IMR-90 (cell line): Measurements from ENCODE around the gene APPBP2. TPM values are rescaled to one million over a fixed set of nuclear protein-coding genes. Genes with fewer than 3 reads are reported as not detected.

ENCODE experiments used
- ATAC-seq: fragments of 200-7000 bp; cut with Tn5 transposase; 2 replicates; pipeline ENCODE4 v1.9.1; 2020; ENCODE audit warnings: low read depth, mild to moderate bottlenecking, moderate library complexity
- BruUV-seq: library from RNA; stranded (reverse); fragments of 400-500 nt; replicated peaks from 2 replicates; lab custom pipeline; 2021; lab: Mats Ljungman, UMichigan
- CTCF ChIA-PET: fragments of 300-600 bp; formaldehyde crosslinking; extraction: SDS; loops from one replicate; lab custom pipeline; 2021; ENCODE audit warnings: antibody characterized with exemption; lab: Yijun Ruan, JAX
- POLR2A ChIA-PET: fragments of 300-600 bp; sonication (Branson Sonifier 250); formaldehyde crosslinking; loops from one replicate; lab custom pipeline; 2022; ENCODE audit warnings: antibody characterized with exemption; ENCODE audit not compliant: unreplicated experiment; lab: Charles Lee
- DNase-seq: peaks from one replicate; pipeline ENCODE4 v3.0.0; 2013
- H2AFZ ChIP-seq: replicated peaks from 2 replicates; pipeline ENCODE3; 2013; ENCODE audit warnings: low read length, mild to moderate bottlenecking; ENCODE audit not compliant: poor library complexity
- H2AK5ac ChIP-seq: 2 replicates; pipeline ENCODE4 v1.6.1; 2013; ENCODE audit warnings: low read depth, low read length, inconsistent platforms
- H2AK9ac ChIP-seq: replicated peaks from 2 replicates; pipeline ENCODE3; 2013; ENCODE audit warnings: mild to moderate bottlenecking, low read depth, low read length, moderate library complexity; ENCODE audit not compliant: poor library complexity
- H2BK120ac ChIP-seq: 2 replicates; pipeline ENCODE4 v1.6.1; 2013; ENCODE audit warnings: low read depth, low read length, inconsistent platforms
- H2BK15ac ChIP-seq: 3 replicates; pipeline ENCODE4 v1.6.1; 2013; ENCODE audit warnings: low read depth, low read length, inconsistent platforms
- H2BK20ac ChIP-seq: 2 replicates; pipeline ENCODE4 v1.6.1; 2013; ENCODE audit warnings: low read depth, mild to moderate bottlenecking, inconsistent platforms, low read length, moderate library complexity
- H2BK5ac ChIP-seq: 2 replicates; pipeline ENCODE4 v1.6.1; 2013; ENCODE audit warnings: mild to moderate bottlenecking, low read depth, low read length, inconsistent platforms; ENCODE audit not compliant: poor library complexity, severe bottlenecking
- H3K14ac ChIP-seq: replicated peaks from 2 replicates; pipeline ENCODE4 v1.6.1; 2013; ENCODE audit warnings: low read depth, low read length, inconsistent platforms
- H3K18ac ChIP-seq: 2 replicates; pipeline ENCODE4 v1.6.1; 2013; ENCODE audit warnings: low read depth, low read length, control low read depth
- H3K23ac ChIP-seq: 2 replicates; pipeline ENCODE4 v1.6.1; 2013; ENCODE audit warnings: low read depth, low read length, inconsistent platforms
- H3K27ac ChIP-seq: 2 replicates; pipeline ENCODE4 v1.5.1; 2013; ENCODE audit warnings: mild to moderate bottlenecking, control low read depth, low read length; ENCODE audit not compliant: insufficient read depth
- H3K27me3 ChIP-seq: 2 replicates; pipeline ENCODE4 v1.6.1; 2013; ENCODE audit warnings: low read length; ENCODE audit not compliant: control insufficient read depth, insufficient read depth
- H3K36me3 ChIP-seq: 2 replicates; pipeline ENCODE4 v1.6.1; 2013; ENCODE audit warnings: low read length, mixed read lengths; ENCODE audit not compliant: control insufficient read depth, insufficient read depth
- H3K4ac ChIP-seq: 2 replicates; pipeline ENCODE4 v1.6.1; 2013; ENCODE audit warnings: low read depth, low read length, inconsistent platforms
- H3K4me1 ChIP-seq: 2 replicates; pipeline ENCODE4 v1.6.1; 2013; ENCODE audit warnings: low read length, mixed read lengths; ENCODE audit not compliant: control insufficient read depth, insufficient read depth
- H3K4me2 ChIP-seq: 2 replicates; pipeline ENCODE4 v1.6.1; 2013; ENCODE audit warnings: low read depth, mild to moderate bottlenecking, control low read depth, low read length, moderate library complexity
- H3K4me3 ChIP-seq: 2 replicates; pipeline ENCODE4 v1.5.1; 2013; ENCODE audit warnings: low read depth, mild to moderate bottlenecking, control low read depth, low read length, moderate library complexity; ENCODE audit not compliant: insufficient read depth
- H3K56ac ChIP-seq: 2 replicates; pipeline ENCODE4 v1.6.1; 2013; ENCODE audit warnings: low read length, inconsistent platforms; ENCODE audit not compliant: insufficient read depth; ENCODE audit errors: extremely low read depth
- H3K79me1 ChIP-seq, 2 experiments: 2 replicates each; pipeline ENCODE4 v1.6.1; 2013; ENCODE audit warnings: low read length in 2 of 2, inconsistent platforms in 1 of 2, low read depth in 1 of 2
- H3K9ac ChIP-seq: 2 replicates; pipeline ENCODE4 v1.6.1; 2013; ENCODE audit warnings: low read depth, low read length, control low read depth
- H3K9me1 ChIP-seq: 2 replicates; pipeline ENCODE4 v1.6.1; 2013; ENCODE audit warnings: low read length, inconsistent platforms; ENCODE audit not compliant: insufficient read depth
- H3K9me3 ChIP-seq: 2 replicates; pipeline ENCODE4 v1.6.1; 2013; ENCODE audit warnings: low read length; ENCODE audit not compliant: control insufficient read depth, insufficient read depth
- H4K20me1 ChIP-seq: 2 replicates; pipeline ENCODE4 v1.6.1; 2013; ENCODE audit warnings: low read length, inconsistent platforms; ENCODE audit not compliant: insufficient read depth
- H4K5ac ChIP-seq: 2 replicates; pipeline ENCODE4 v1.6.1; 2013; ENCODE audit warnings: mild to moderate bottlenecking, low read depth, low read length, control low read depth
- H4K8ac ChIP-seq, 2 experiments: 2 replicates each; pipeline ENCODE4 v1.6.1; 2013; ENCODE audit warnings: low read depth in 2 of 2, low read length in 2 of 2, control low read depth in 1 of 2, inconsistent platforms in 1 of 2
- H4K91ac ChIP-seq: 2 replicates; pipeline ENCODE4 v1.6.1; 2013; ENCODE audit warnings: low read depth, low read length, inconsistent platforms; ENCODE audit not compliant: insufficient read depth
- CHD1 ChIP-seq: IDR thresholded peaks from 2 replicates; pipeline ENCODE4 v1.6.1; 2012; ENCODE audit warnings: low read depth, low read length, improper control_type of control experiment
- CTCF ChIP-seq: conservative IDR thresholded peaks from 2 replicates; pipeline ENCODE4 v1.5.1; 2012; ENCODE audit warnings: mild to moderate bottlenecking, low read depth, low read length, improper control_type of control experiment
- FOS ChIP-seq: fragments of 150-350 bp; IDR thresholded peaks from 2 replicates; pipeline ENCODE4 v1.6.1; 2016; ENCODE audit warnings: low read depth, low read length
- MAFK ChIP-seq: IDR thresholded peaks from 2 replicates; pipeline ENCODE4 v1.6.1; 2012; ENCODE audit warnings: low read depth, low read length, improper control_type of control experiment
- MAZ ChIP-seq: IDR thresholded peaks from 2 replicates; pipeline ENCODE4 v1.6.1; 2012; ENCODE audit warnings: low read depth, mild to moderate bottlenecking, low read length, improper control_type of control experiment, moderate library complexity, borderline replicate concordance
- NFE2L2 ChIP-seq: fragments of 150-350 bp; IDR thresholded peaks from 2 replicates; pipeline ENCODE4 v1.6.1; 2016; ENCODE audit warnings: low read depth, mild to moderate bottlenecking, low read length
- POLR2A ChIP-seq: IDR thresholded peaks from 2 replicates; pipeline ENCODE4 v1.6.1; 2012; ENCODE audit warnings: mild to moderate bottlenecking, low read depth, low read length
- RCOR1 ChIP-seq: IDR thresholded peaks from 2 replicates; pipeline ENCODE4 v1.6.1; 2012; ENCODE audit warnings: mild to moderate bottlenecking, low read length, improper control_type of control experiment; ENCODE audit not compliant: insufficient replicate concordance
- RFX5 ChIP-seq: IDR thresholded peaks from 2 replicates; pipeline ENCODE4 v1.8.0; 2012; ENCODE audit warnings: low read depth, mild to moderate bottlenecking, low read length, moderate library complexity
- WGBS, 2 experiments: methylation state at CpG; one replicate each; pipeline versions ENCODE4 v1.1.5 to v1.1.7; 2013; ENCODE audit warnings: missing lambda C conversion rate in 2 of 2; ENCODE audit not compliant: insufficient read length in 1 of 2; ENCODE audit errors: extremely low coverage in 2 of 2; 5-methylcytosine and 5-hydroxymethylcytosine counted together
- dilution Hi-C: fragments of 300-500 bp; cut with HindIII; formaldehyde crosslinking; loops from one replicate; pipeline ENCODE4 v1.14.3; 2018; ENCODE audit warnings: low sequenced_read_pairs; ENCODE audit not compliant: unreplicated experiment
- in situ Hi-C: fragments of 300-500 bp; cut with MboI; formaldehyde crosslinking; loops from 3 replicates; pipeline ENCODE4 v1.14.3; 2019; ENCODE audit warnings: low sequenced_read_pairs, inconsistent platforms, mixed read lengths
- intact Hi-C: fragments of 100-400 bp; cut with micrococcal nuclease; formaldehyde crosslinking; loops from 2 replicates; pipeline ENCODE4 v1.10.0; 2022
- polyA plus RNA-seq, 3 experiments: library from polyadenylated mRNA; depleted of rRNA; stranded (reverse); fragments of >200 nt; gene quantifications; 2 replicates each; pipeline ENCODE4 v1.2.3, GENCODE V29; 2012; ENCODE audit warnings: low replicate concordance in 1 of 3
- total RNA-seq: library from RNA; depleted of rRNA; stranded (reverse); fragments of >200 nt; gene quantifications from 2 replicates; pipeline ENCODE4 v1.2.3, GENCODE V29; 2012
- TF ChIP-seq, protein P1 (sequence below): fragments of 150-350 bp; IDR thresholded peaks from 2 replicates; pipeline ENCODE4 v1.6.1; 2016; ENCODE audit warnings: low read depth, mild to moderate bottlenecking, low read length, moderate library complexity, borderline replicate concordance

The APPBP2 gene
- total and polyA plus RNA-seq, 2 of the 4 experiments (the other 2 are of a cell fraction) = 12.3 to 93.9 TPM

- H3K36me3 ChIP-seq = peaks cover 18% of the 10 kb centered on the region
- H3K14ac ChIP-seq = no peak overlapping the region
- no peak overlapping the region for H3K4me2 ChIP-seq
- H3K4me3 ChIP-seq = no peak overlapping the region
- H4K20me1 ChIP-seq = no peaks in the 10 kb centered on the region; the same call in 1 of the 2 replicates
- H4K5ac ChIP-seq = no peak overlapping the region
- H3K27me3 ChIP-seq = no peaks in the 10 kb centered on the region
- H4K91ac ChIP-seq = no peak overlapping the region
- TF ChIP-seq CHD1 (no peak), RCOR1 (no peak), MAFK (no peak), MAZ (no peak), POLR2A (no peak), FOS (no peak), NFE2L2 (no peak), RFX5 (no peak), CTCF (no peak)
- TF ChIP-seq, protein P1, sequence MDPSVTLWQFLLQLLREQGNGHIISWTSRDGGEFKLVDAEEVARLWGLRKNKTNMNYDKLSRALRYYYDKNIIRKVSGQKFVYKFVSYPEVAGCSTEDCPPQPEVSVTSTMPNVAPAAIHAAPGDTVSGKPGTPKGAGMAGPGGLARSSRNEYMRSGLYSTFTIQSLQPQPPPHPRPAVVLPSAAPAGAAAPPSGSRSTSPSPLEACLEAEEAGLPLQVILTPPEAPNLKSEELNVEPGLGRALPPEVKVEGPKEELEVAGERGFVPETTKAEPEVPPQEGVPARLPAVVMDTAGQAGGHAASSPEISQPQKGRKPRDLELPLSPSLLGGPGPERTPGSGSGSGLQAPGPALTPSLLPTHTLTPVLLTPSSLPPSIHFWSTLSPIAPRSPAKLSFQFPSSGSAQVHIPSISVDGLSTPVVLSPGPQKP = no peak
- in situ Hi-C loops = no loop called here
- intact Hi-C loops = no loop called here
- no peak overlapping the region for H2AK9ac ChIP-seq
- no peak overlapping the region for H2BK5ac ChIP-seq
- POLR2A ChIA-PET = no interaction called here
- H2AK5ac ChIP-seq = no peak overlapping the region
- H3K18ac ChIP-seq = no peak overlapping the region
- no peak overlapping the region for H3K23ac ChIP-seq
- no peak overlapping the region for H4K8ac ChIP-seq
- peaks cover 13 to 26% of the 10 kb centered on the region in 2 experiments for H3K79me1 ChIP-seq
- H2BK120ac ChIP-seq = no peak overlapping the region
- no TSS peak for BruUV-seq
- H3K9ac ChIP-seq = no peak overlapping the region
- no peak overlapping the region for H2AFZ ChIP-seq
- peaks cover 8% of the 10 kb centered on the region for H3K4me1 ChIP-seq
- ATAC-seq (no peak), DNase-seq (no peak)
- H3K9me3 ChIP-seq = no peaks in the 10 kb centered on the region
- no peak overlapping the region for H2BK15ac ChIP-seq
- H2BK20ac ChIP-seq = no peak overlapping the region
- no peak overlapping the region for H3K56ac ChIP-seq
- no peaks in the 10 kb centered on the region for H3K9me1 ChIP-seq
- WGBS, 2 experiments = no CpG with 5 or more reads among the region's 1 CpG
- dilution Hi-C loops = no loop called here
- H3K27ac ChIP-seq = no peak overlapping the region
- CTCF ChIA-PET = no interaction called here
- H3K4ac ChIP-seq = no peak overlapping the region
These were observed 53.6 kb downstream of the APPBP2 start for GRCh38 chr17:60472449-60472848.
